ENCODE results near the gene SLC22A31.
"Not testable (repeated sequence)": the region's sequence is repeated elsewhere in the genome, so short reads cannot be mapped to it uniquely, and the experiment has no call there.

The SLC22A31 gene

GRCh38 chr16:89193576-89194293 lies 6.6 kb downstream of the SLC22A31 start:
- DNase-seq (ENCODE audit: low read depth, low spot score) = no peak

GRCh38 chr16:89192956-89193575 lies 7.3 kb downstream of the SLC22A31 start:
- DNase-seq (ENCODE audit: low read depth, low spot score) = peak; percentile 88

GRCh38 chr16:89192186-89192955 lies 8.0 kb downstream of the SLC22A31 start:
- DNase-seq (ENCODE audit: low read depth, low spot score) = peak; percentile 89

- no peak for DNase-seq (ENCODE audit: low read depth, low spot score)
Observed at GRCh38 chr16:89191901-89192185, 8.5 kb downstream of the SLC22A31 start.

- no peak for DNase-seq (ENCODE audit: low read depth, low spot score)
Observed at GRCh38 chr16:89191033-89191900, 9.1 kb downstream of the SLC22A31 start.

- no peak for DNase-seq (ENCODE audit: low read depth, low spot score)
Observed at GRCh38 chr16:89190150-89190958, 10.0 kb downstream of the SLC22A31 start.

GRCh38 chr16:89189358-89190025 lies 10.8 kb downstream of the SLC22A31 start:
- no peak for DNase-seq (ENCODE audit: low read depth, low spot score)

- not testable (repeated sequence) for DNase-seq (ENCODE audit: low read depth, low spot score)
Observed at GRCh38 chr16:89188471-89189357, 11.6 kb downstream of the SLC22A31 start.

GRCh38 chr16:89187770-89188392 lies 12.5 kb downstream of the SLC22A31 start:
- DNase-seq (ENCODE audit: low read depth, low spot score) = no peak

- no peak for DNase-seq (ENCODE audit: low read depth, low spot score)
Observed at GRCh38 chr16:89187032-89187769, 13.1 kb downstream of the SLC22A31 start.

GRCh38 chr16:89186593-89187031 lies 13.7 kb downstream of the SLC22A31 start:
- DNase-seq (ENCODE audit: low read depth, low spot score) = not testable (repeated sequence)

- DNase-seq (ENCODE audit: low read depth, low spot score) = not testable (repeated sequence)
Observed at GRCh38 chr16:89185887-89186592, 14.3 kb downstream of the SLC22A31 start.

GRCh38 chr16:89184933-89185794 lies 15.2 kb downstream of the SLC22A31 start:
- DNase-seq (ENCODE audit: low read depth, low spot score) = no peak

GRCh38 chr16:89184677-89184932 lies 15.7 kb downstream of the SLC22A31 start:
- DNase-seq (ENCODE audit: low read depth, low spot score) = no peak

- DNase-seq (ENCODE audit: low read depth, low spot score) = no peak
Observed at GRCh38 chr16:89183975-89184676, 16.2 kb downstream of the SLC22A31 start.

GRCh38 chr16:89183463-89183862 lies 16.9 kb downstream of the SLC22A31 start:
- no peak for DNase-seq (ENCODE audit: low read depth, low spot score)

All from ELF-1 (cell line).